KG1 (cell line): ENCODE measurements around the gene PARG.
"Not testable (repeated sequence)": the region's sequence is repeated elsewhere in the genome, so short reads cannot be mapped to it uniquely, and the experiment has no call there.

ENCODE experiments used
- DNase-seq: peaks from one replicate; lab custom pipeline; 2025; lab: John Stamatoyannopoulos, UW

PARG gene

DNA sequence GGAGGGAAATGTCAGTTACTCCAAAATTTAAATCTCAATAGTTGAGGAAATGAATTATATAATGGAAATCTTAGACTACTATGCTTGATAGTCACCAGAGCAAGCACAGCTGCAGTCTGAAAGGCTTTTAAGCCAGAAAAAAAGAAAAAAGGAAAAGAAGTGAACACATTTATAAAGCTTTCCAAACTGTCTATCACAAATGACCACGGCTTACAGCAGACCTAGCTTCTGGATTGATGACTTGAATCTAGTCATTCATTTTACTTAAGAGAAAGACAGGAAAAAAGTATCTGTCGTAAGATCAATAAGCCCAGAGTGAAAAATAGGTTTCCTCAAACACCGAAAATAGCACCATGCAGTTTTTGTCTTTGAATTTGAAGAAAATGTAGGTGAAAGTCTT is 111.8 kb downstream of the PARG start:
- no peak for DNase-seq

DNA sequence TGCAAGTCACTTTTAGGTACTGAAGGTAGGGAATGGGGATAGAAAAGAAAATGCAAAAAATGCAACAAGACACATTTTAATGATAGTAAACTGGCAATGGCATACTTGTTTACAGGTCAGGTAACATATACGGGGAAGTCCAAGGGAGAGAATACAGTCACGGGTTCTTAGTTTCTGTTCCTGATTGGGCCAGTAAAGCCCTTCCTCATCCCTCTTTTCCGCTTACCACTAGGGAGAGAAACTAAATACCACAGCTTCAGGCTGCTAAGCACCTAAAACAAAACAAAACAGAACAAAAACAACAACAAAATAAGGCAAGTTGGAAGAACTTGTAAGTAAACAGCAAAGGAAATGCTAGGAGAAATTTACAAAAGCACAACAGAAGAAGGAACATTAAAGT is 114.5 kb downstream of the PARG start:
- no peak for DNase-seq

DNA sequence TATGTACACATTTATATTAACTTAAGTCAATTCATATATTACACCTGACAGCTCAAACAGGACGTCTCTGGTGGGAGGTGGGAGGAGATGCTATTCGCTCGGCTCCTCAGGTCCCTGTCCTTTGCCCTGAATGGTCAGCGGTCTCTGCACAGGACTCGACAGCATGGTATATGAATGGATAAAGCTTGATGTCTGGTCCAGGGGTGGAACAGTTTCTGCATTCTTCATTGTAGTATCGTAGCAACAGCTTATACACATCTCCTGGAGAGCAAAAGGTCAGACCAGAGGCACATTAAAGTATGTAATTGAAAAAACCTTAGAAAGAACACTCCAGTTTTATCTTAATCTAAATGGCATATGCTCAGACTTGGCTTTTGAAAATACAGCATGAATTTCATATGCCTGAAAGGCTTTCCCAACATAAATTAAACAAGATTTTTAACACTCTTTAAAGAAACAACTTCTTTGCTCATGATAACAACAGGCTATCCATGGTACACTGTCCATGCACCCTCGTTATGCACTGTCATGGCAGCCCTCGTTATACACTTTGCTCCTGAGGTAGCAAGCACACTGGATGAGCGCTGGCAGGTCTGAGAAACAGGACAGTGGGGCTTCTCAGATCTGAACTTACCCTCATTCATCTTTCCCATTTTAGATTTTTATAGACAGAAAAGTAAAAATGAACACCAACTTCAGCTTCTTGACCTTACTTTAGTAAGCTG is 122.4 kb downstream of the PARG start:
- no peak for DNase-seq

DNA sequence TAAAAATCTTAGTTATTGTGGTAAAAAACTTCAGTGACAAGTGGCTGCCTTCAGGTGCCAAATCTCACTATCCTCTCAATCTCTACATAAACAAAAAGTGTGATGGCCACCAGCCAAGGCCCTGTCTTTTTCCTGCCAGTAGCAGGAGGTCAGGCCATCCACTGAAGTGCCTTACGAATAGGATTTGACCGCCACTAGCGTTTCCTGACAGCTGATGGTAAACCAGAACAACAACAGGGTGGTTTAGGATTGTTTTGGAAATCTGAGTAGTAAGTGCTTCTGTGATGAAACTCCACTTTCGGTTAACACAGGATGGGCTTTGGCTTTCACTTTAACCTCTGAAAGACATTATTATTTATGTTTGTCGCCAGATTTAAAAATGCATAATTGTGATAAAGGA is 124.0 kb downstream of the PARG start:
- no peak for DNase-seq

DNA sequence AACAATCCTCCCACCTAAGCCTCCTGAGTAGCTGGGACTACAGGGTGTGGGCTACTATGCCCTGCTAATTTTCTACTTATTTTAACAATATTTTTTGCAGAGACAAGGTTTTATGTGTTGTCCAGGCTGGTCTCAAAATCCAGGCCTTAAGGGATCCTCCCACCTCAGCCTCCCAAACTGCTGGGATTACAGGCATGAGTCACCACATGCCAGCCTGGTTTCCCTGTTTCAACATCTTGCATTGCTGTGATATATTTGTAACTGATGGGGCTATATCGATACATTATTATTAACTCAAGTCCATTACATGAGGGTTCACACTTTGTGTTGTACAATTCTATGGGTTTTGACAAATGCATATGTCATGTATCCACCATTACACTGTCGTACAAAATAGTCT is 137.8 kb downstream of the PARG start:
- DNase-seq = no peak

DNA sequence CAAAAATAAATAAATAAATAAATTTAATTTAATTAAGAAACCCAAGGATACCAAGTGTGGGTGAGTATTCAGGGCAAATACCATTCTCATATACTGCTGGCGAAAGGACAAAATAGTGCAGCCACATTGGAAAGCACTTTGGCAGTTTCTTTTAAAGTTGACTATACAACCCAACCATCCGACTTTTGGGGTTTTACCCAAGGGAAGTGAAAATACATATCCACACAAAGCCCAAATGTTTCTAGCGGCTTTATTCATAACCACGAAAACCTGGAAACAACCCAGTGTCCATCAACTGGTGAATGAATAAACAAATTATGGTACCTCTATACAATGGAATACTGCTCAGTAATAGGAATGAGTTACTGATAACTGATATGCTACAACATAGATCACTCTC is 143.6 kb downstream of the PARG start:
- no peak for DNase-seq

DNA sequence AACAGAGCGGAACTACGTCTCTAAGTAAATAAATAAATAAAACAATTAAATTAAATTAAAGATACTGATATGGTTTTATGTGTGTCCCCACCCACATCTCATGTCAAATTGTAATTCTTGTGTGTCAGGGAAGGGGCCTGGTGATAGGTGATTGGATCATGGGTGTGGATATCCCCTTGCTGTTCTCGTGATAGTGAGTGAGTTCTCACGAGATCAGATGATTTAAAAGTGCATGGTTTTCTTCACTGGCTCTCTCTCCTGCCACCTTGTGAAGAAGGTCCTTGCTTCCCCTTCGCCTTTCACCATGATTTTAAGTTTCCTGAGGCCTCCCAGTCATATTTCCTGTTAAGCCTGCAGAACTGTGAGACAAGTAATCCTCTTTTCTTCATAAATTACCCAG is 150.7 kb downstream of the PARG start:
- no peak for DNase-seq

DNA sequence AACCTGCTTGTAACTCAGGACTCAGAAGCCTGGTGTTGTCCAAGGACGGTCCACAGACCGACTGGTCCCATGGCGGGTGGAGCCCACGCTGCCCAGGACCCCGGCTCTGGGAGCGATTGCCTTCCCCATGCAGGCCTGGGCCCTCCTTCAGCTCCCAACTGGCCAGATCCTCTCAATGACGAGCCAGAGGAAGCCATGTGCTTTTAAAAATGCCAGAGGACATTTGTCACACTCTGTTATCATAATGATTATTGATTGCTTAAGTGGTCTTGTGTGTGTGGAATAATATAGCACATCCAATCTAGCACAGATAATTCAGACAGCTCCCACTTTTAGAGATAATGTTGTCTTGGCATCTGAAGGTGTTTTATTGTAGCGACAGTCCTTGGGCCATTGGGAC is 157.1 kb downstream of the PARG start:
- no peak for DNase-seq

DNA sequence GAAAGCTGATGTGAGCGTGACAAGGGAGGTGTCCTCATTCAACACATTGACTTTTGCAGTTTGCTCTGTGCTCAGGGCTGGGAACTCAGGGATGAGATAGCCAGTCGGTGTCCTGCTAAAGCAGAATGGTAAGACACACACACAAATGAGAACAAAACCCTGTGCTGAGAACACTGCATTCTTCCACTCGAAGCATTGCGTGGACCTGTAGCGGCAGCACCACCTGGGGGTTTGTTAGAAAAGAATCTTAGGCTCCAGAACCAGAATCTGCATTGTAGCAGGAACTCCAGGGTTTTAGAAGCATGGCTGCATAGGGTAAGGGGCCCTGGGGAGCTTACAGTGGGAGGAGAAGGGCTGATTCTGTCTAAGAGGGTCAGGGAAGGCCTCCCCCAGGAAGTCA is 158.2 kb downstream of the PARG start:
- DNase-seq = no peak

DNA sequence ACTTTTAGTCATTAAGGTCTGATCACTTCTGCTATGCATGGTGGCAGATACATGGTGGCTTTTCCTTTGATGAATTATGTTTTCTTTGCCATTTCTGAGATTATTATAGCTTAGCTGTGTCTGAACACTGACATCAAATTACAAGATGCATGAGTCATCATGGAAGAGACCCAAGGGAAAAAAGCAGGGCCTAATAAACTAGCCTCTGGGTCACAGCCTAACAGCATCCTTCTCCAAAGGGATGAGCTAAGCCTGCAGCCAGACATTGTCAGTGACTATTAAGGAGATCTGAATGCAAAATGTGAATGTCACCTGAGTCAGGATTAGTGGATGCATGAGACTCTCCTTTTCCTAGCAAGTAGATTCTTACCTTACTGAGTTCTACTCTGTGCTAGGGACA is 160.6 kb downstream of the PARG start:
- no peak for DNase-seq

DNA sequence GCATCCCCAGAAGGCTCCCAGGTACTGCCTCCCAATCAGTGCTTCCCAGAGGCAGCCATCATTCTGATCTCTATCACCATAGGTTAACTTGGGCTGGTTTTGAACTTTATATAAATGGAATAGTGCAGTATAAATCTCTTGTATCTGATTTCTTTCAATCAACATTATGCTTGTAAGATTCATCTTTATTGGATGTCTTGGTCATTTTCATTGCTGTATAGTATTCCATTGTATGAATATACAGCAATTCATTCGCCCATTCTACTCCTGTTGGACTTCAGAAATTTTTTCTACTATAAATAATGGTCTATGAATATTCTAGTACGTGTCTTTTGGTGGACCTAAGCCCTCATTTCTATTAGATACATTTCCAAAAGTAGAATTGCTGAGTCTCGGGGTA is 163.6 kb downstream of the PARG start:
- no peak for DNase-seq

DNA sequence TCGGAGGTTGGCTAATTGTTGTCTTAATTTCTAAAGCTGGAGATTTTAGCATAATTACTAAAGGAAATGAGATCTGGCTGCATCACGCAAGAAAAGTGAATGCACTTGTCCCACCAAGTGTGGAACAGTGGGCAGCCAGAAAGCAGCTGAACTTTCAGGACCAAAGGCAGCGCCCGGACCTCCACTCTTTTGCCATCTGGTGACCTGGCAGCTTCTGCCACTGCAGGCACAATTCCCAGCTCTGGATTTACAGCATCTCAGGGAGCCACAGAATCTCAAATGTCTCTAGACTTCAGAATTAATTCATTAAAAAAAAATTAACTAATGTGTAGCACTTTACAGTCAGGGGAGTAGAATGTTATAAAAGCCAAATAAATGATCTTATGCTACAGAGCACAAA is 165.0 kb downstream of the PARG start:
- DNase-seq = no peak

DNA sequence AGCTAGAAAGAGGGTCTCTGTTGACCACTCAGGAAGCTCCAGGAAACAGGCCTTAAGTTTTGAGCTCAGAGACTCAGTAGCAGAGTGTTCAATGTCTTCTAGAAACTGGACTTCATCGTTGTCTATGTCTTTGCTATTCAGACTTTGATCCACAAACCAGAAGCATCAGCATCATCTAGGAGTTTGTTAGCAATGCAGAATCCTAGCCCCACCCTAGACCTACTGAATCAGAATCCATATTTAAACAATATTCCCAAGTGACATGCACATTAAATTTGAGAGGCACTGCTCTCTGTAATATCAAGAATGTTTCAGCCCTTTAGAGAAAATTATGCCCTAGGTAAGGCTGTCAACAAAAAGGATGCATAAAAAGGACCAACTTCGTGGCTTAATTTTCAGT is 166.8 kb downstream of the PARG start:
- DNase-seq = no peak

DNA sequence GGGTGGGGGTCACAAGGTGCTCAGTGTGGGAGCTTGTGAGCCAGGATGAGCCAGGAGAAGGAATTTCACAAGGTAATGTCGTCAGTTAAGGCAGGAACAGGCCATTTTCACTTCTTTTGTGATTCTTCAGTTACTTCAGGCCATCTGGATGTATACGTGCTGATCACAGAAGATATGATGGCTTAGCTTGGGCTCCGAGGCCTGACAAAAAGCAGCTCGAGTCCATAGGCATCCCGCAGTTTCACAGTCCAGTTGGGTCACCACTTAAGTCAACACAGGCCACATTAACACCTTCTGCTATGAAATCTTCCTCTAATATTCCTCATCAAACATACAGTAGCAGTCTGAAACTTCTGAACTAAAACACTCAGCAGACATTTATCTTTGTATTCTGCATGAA is 168.9 kb downstream of the PARG start:
- not testable (repeated sequence) for DNase-seq

DNA sequence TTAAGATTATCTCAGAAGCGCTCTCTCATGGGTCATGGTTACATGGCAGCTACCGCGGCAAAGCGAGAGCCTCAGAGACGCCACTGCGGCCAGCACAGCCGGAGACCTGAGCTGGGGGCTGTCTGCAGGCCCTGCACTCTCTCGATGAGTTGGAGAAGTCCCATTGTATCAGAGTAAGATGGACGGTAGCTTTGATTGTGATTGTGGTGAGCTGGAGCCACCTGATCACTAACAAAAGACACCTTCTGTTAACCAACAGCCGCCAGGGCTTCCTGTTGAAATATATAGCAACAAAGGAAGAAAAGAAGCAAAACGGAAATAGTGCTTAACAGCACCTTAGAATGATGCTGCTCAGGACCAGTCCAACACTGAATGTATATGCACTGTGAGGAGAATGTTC is 170.8 kb downstream of the PARG start:
- DNase-seq = not testable (repeated sequence)

DNA sequence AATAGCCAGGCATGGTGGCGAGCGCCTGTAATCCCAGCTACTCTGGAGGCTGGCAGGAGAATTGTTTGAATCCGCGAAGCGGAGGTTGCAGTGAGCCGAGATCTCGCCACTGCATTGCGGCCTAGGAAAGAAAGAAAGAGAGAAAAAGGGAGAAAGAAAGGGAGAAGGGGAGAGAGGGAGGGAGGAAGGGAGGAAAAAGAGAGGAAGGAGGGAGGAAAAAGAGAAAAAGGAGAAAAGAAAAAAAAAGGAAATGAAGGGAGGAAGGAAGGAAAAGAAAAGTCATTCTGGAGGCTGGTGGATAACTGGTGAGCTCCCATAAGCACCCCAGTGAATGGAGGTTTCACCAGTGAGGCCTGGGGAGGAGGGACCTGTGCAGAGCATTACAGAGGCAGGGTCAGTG is 172.1 kb downstream of the PARG start:
- DNase-seq = no peak

DNA sequence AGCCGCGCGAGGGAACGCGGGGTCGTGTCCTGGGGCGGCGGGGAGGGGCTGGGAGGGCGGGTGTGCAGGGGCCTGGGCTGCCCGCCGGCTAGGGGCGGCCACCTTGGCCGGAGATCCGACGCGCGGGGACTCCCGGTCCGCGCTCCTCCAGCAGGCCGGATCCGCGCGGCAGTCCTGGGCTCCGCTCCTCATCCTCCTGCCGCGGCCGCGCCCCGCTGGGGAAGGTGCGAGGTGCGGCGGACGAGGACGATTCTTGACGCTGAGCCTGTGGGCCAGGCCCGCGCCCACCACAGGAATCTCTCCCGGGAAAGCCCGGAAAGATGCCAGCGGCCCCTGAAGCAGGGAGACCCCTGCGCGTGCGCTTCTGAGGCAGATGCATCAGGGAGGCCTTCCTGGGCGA is 173.1 kb downstream of the PARG start:
- DNase-seq = no peak

DNA sequence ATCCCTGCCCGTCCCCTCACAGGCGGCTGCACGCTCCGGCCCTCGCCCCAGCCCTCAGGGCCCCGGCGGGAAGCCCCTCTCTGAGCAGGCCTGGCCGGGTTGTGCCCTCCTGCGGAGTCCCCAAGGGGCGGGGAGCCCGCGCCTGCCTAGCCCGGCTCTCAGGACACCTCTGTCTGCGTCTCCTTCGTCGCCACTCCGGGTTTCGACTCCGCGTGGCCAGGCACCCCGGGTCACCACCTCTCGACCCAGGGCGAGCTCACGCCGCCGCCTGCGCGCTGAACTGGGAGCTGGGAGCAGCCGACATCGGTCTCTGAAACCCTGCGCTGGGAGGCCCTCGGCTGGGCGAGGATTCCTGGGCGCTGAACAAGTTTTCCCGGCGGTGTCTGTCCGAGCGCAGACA is 173.5 kb downstream of the PARG start:
- DNase-seq = no peak
